Activated T-helper 1 cell treated with Interleukin-2 at 50 U/mL for 16 hours (primary cell): ENCODE data around the gene HK1.

Experiments
- DNase-seq: peaks from one replicate; pipeline ENCODE4 v3.0.0-alpha.2; 2020; ENCODE audit warnings: low read depth

HK1 gene

DNA sequence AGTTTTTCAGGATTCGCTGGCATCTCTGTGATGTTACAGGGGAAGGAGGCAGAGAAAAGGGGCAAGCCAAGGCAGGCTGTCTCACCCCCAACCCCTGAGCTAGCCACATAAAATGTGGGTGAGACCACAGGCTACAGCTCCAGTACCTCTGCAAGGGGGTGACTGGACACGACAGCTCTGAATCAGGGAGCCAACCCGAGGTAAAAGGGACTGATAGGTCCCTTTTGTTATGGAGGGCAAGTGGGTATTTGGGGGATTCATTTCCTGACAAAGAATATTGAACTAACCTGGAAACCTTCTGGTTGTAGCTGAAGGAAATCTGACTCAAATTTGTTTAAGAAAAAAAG, 71.2 kb downstream of the HK1 start:
- DNase-seq, result no peak

DNA sequence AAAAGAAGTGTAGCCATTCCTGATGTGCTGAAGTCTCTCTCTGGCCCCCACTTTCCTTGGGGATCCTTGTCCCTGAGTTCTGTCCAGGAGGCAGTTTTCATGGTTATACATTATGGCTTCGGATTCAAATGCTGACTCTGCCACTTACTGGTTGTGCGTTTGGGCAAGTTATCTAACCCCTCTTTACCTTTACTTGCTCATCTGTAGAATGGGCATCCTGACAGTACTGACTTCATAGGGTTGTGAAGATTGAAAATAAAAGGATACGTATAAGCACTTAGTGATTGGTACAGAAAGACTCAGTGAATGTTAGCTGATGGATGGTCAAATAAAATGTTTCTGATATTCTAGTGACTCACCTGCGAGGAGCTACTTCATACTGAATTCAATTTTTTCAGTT, 73.3 kb downstream of the HK1 start:
- DNase-seq, result no peak

DNA sequence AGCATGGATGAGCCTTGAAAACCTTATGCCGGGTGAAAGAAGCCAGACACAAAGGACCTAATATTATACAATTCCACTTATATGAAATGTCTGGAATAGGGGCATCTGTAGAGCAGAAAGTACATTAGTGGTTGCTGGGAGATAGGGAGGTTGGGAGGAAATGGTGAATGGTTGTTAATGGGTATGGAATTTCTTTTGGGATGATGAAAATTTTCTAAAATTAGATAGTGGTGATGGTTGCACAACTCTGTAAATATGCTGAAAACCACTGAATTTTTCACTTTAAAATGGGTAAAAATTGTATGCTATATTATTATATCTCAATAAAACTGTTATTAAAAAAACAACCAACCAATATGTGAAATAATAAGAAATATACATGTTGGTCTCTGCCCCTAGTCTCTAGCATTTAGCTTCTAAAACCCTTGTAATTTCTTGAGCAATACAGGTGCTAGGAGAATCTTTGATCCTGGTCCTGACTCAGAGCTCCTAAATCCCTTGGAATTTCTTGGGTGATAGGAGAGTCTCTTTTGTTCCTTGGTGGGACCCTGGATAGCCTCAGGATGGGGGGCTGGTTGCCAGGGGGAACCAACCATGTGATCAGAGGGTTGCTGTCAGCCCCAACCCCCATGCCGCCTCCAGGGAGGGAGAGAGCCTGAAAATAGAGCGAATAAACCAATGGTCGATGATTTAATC, 74.4 kb downstream of the HK1 start:
- no peak for DNase-seq

DNA sequence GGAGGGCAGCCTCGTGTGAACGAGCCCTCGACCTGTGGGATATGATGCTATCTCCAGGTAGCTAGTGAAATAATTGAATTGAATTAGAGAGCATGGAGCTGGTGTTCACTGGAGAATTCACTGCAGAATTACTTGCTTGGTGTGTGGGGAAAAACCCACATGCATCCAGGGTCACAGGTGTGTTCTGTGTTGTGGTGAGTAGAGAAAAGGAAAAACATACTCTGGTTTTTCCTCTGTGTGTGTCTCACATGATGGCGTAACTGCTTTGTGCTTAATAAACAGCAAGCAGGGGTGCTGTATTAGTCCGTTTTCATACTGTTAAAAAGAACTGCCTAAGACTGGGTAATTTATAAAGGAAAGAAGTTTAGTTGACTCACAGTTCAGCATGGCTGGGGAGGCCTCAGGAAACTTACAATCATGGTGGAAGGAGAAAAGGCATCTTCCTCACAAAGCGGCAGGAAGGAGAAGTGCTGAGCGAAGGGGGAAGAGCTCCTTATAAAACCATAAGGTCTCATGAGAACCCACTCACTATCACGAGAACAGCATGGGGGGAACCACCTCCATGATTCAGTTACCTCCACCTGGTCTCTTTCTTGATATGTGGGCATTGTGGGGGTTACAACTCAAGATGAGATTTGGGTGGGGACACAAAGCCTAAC, 75.8 kb downstream of the HK1 start:
- no peak for DNase-seq

DNA sequence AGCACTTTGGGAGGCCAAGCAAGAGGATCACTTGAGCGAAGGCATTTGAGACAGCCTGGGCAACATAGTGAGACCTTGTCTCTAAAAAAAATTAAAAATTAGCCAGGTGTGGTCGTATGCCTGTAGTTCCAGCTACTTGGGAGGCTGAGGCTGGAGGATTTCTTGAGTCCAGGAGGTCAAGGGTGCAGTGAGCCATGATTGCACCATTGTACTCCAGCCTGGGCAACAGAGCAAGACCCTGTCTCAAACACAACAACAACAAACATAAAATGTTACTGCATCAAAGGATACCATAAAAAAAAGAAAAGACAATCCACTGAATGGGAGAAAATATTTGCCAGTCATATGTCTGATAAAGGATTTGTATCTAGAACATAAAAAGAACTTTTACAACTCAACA, 77.9 kb downstream of the HK1 start:
- DNase-seq, result no peak

GRCh38 chr10:69358148-69358795, 80.0 kb downstream of the HK1 start:
- DNase-seq, result no peak

DNA sequence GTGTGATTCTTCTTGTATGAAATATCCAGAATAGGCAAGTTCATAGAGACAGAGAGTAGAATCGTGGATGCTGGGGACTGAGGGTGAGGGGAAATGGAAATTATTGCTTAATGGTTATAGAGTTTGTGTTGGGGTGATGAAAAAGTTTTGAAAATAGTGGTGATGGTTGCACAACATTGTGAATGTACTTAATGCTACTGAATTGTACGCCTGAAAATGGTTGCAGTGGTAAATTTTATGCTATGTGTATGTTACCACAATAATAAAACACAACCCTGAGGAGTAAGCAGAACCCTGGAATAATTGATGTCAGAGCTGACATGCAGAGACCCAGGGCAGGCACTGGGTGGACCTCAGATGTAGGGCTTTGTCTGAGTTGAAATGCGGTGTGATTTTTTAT, 80.9 kb downstream of the HK1 start:
- DNase-seq, result no peak

DNA sequence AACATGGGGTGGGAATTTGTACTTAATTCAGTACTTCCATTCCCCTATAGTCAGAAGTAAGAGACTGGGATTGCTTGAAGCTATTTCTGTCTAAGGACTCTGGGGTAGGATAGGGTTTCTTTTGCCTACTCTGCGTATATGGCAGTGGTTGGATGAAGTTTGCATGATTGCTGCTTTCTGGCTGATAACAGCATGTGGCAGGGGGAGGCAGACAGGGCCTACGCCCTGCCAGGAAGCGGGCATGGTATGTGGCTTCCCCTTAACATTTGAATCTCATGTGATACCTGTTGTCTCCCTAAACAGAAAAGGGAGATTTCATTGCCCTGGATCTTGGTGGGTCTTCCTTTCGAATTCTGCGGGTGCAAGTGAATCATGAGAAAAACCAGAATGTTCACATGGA, 81.3 kb downstream of the HK1 start:
- peak; percentile 30 for DNase-seq

DNA sequence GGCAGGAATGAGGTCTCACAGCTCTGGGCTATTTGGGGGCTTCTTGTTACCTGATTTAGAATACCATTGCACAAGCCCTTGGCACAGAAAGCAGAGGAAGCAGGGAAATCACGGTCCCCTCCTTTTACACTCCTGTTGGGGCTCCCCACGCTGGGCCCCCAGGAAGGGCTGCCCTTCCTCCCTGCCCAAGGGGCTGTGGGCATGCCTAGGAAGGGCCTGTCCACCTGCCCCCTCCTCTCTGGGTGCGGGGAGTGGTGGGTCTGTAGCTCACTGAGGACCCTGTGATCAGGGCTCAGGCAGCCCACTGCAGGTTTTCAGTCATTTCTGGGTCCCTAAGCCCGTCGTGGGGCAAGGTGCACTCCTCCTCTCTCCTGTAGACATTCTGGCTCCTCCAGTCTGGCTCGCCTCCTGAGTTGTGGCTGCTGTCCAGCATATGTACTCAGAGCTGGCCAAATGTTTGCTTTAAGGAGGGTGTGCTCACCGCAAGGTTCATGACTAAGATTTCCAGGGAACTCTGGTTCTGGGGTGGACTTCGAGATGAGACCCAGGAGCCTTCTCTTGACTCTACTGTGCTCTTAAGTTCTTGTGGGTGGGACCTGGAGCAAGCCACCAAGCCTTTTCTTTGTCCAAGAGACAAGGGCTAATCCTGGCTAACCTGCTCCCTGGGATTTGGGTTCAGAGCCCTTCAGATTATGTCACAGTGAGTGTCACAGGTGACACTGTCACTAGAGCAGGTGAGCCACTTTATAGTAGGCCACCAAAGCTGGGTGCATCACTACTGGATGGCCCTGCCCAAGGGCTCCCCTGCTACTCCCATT, 82.4 kb downstream of the HK1 start:
- no peak for DNase-seq

GRCh38 chr10:69361303-69361614, 83.0 kb downstream of the HK1 start:
- no peak for DNase-seq

DNA sequence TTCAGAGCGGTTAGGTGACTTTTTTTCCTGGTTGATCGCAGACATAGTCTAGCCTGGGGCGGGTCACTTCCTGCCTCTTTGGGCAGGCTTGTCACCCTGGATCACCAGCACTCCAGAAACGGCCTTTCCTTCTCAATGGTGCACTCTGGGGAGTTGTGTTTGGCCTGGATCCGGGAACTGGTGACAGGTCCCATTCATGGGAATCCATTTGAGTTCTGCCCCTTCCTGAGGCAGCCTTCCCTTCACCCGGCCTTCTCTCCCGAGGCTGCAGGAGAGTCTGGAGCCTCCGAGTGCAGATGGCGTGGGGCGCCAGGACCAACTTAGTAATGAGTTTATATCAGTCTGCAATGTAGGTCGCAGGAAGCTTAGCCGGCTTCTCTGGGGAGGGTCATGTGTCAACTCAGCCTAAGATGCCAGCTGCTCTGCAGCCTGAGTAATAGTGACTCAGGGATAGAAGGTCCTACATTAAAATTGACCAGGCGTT, 84.2 kb downstream of the HK1 start:
- no peak for DNase-seq

- DNase-seq, result no peak
Measured at GRCh38 chr10:69363666-69364065, 85.4 kb downstream of the HK1 start.

DNA sequence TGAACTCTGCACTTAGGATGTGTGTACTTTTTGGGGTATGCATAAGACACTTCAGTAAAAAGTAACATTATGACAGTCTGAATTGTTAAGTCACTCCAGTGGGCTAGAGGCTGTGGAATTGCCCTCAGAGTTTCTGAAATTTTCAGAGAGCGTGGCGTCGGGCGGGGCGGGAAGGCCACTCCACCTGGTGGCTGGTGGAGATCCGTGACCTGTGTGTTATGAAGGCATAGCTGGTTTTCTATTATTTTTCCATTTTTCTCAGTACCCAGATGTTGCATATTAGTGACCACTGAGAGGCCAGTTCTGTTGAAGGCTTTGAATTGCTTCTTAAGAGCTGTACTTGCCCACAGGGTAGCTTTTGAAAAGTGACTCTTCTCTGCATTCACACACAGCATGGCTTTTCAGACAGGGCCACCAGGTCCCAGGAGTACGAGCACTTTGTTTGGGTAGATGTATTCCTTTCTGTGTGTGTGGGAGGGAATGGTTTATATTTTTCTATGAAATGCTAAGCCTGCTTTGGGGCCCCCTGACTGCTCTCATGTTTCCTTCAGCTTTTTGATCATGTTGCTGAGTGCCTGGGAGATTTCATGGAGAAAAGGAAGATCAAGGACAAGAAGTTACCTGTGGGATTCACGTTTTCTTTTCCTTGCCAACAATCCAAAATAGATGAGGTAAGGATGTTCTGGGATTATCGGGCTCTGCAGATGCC, 86.1 kb downstream of the HK1 start:
- DNase-seq, result no peak

DNA sequence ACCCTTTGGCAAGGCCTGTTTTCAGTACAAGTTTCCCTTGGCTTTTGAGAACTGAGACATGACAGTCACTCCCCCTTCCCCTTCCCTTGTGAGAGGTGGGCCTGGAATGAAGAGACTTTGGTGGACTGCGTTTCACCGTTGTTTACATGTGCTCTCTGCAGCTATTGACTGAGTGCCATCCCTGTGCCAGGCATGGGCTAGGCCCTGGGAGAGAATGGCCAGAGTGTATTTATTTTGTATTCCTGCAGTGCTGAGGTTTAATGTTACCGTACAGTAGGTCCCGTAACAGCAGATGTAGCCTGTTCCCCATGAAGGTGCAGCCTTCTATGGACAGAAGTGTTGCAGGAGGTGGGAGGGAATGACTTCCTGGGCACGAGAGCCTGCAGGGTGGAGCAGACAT, 88.4 kb downstream of the HK1 start:
- no peak for DNase-seq

- no peak for DNase-seq
Measured at GRCh38 chr10:69367469-69367868, 89.2 kb downstream of the HK1 start.

GRCh38 chr10:69372126-69372980, 94.1 kb downstream of the HK1 start:
- no peak for DNase-seq

DNA sequence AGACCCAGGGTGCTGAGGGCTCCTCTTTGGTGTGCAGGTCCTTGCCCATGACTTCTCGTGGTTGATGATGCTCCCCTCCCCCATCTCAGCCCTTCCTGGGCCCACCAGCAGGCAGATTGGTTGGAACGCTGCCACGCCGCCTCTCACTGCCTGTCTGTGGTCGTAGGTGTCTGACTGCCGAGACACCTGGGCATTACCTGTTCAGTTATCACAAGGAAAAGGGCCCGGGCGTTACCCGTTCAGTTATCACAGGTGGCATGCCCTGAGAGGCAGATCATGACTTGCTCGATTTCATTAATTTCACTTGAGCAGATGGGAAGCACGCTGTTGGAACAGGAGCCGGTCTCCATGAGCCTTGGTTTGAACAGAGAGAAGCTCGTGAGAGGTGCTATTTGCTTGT, 95.9 kb downstream of the HK1 start:
- DNase-seq, result no peak

GRCh38 chr10:69374931-69375306, 96.6 kb downstream of the HK1 start:
- no peak for DNase-seq

DNA sequence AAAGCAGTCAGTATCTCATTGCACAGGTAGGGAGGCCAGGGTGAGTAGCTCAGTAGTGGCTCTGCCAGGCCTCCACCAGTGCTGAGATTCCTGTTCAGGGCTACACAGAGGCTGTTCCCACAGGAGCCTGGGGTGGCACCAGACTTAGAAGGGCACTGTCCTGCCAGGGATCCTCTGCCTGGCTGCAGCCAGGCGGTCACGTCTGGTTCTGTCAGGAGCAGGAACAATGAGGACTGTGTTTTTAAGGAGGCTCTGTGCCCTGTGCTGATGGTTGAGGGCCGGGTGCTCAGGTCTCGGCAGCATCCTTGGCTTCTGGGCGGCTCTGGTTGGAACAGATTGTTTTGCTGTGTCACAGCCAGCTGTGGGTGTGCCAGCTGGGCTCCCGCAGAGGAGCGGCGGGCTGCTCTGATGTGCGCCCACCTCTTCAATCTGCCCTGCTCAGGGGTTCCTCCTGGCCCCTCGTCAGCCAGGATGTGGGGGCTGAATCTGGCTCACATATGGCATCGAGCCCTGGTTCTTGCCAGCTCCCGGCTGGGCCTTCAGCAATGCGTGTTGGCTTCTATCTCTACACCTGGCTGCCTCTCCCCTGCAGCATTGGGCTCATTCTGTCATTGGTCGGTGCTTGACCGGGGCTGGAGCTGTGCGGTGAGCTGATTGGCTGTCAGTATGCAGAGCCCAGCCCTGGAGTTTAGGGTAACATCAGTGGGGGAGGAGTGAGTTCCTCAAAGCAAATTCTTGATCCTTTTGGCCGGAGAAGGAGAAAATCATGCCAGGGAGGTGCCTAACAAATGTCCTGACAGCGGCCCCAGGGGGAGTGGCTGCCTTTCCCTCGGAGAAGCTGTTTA, 97.2 kb downstream of the HK1 start:
- DNase-seq, result no peak

DNA sequence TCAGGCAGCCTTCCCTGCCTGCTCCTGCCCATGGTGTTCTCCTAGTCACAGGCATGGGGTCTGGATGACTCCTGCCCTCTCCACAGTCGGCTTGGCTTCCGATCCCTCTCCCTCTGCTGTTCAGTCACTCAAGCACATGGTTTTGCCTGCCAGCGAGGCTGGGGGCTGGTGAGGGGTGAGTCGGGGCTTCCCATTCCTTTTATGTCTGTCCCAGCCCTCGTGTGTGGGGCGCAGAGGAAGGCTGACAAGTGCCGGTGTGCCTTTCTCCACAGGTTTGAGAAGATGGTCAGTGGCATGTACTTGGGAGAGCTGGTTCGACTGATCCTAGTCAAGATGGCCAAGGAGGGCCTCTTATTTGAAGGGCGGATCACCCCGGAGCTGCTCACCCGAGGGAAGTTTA, 98.4 kb downstream of the HK1 start:
- no peak for DNase-seq
